HepG2 (cell line): ENCODE data around the gene SRSF12. TPM values are rescaled to one million over a fixed set of nuclear protein-coding genes. Genes with fewer than 3 reads are reported as not detected.

Experiments used
- ATAC-seq: fragments of 200-7000 bp; cut with Tn5 transposase; 3 replicates; pipeline ENCODE4 v1.9.1; 2020; ENCODE audit warnings: mild to moderate bottlenecking, moderate library complexity
- BruUV-seq: library from RNA; stranded (reverse); fragments of 400-500 nt; replicated peaks from 2 replicates; lab custom pipeline; 2021; lab: Mats Ljungman, UMichigan
- CTCF ChIA-PET: fragments of 300-600 bp; formaldehyde crosslinking; extraction: SDS; loops from one replicate; lab custom pipeline; 2021; ENCODE audit warnings: low total read pairs, inconsistent platforms, low intra/inter-chr PET ratio; lab: Yijun Ruan, JAX
- POLR2A ChIA-PET: fragments of 350-600 bp; sonication (Branson Sonifier 250); formaldehyde crosslinking; loops from one replicate; lab custom pipeline; 2020; ENCODE audit warnings: antibody characterized with exemption, inconsistent platforms; lab: Yijun Ruan, JAX
- DNase-seq: peaks from one replicate; pipeline ENCODE4 v3.0.0-alpha.2; 2015; ENCODE audit warnings: low spot score
- FAIRE-seq: peaks from 3 replicates; lab custom pipeline; 2011; peaks lifted over from hg19 to GRCh38; lab: Jason Lieb, UNC
- H2AFZ ChIP-seq: one replicate; pipeline ENCODE4 v1.6.1; 2011; ENCODE audit warnings: low read length, inconsistent platforms
- H3K27ac ChIP-seq: fragments of 300-600 bp; 3 replicates; pipeline ENCODE4 v1.8.0; 2011; ENCODE audit warnings: mixed run types, mild to moderate bottlenecking, mixed read lengths, low read length, inconsistent platforms; ENCODE audit not compliant: insufficient read depth; ENCODE audit errors: extremely low read length
- H3K27me3 ChIP-seq, 2 experiments: fragments of 200-600 bp in 1 of 2; 2 replicates in 1 of 2; 3 replicates in 1 of 2; pipeline versions ENCODE4 v1.6.0 to v1.8.0; 2011; ENCODE audit warnings: low read length in 2 of 2, mild to moderate bottlenecking in 2 of 2, moderate library complexity in 2 of 2, inconsistent platforms in 1 of 2; ENCODE audit not compliant: insufficient read depth in 2 of 2, control insufficient read depth in 1 of 2
- H3K36me3 ChIP-seq, 2 experiments: fragments of 200-600 bp in 1 of 2; replicated peaks in 1 of 2; 2 replicates in 1 of 2; 3 replicates in 1 of 2; pipeline versions ENCODE4 v1.5.1 to v1.8.0; 2011; ENCODE audit warnings: low read length in 2 of 2, inconsistent platforms in 1 of 2; ENCODE audit not compliant: insufficient read depth in 2 of 2, control insufficient read depth in 1 of 2
- H3K4me1 ChIP-seq: 2 replicates; pipeline ENCODE4 v1.5.1; 2012; ENCODE audit warnings: low read length, inconsistent platforms; ENCODE audit not compliant: insufficient read depth
- H3K4me2 ChIP-seq: 2 replicates; pipeline ENCODE4 v1.6.0; 2011; ENCODE audit warnings: low read depth, low read length, inconsistent platforms
- H3K4me3 ChIP-seq, 3 experiments: fragments of 200-600 bp in 1 of 3; sonication (generic), shearing (Covaris generic) in 1 of 3; replicated peaks in 1 of 3; 2 replicates each; pipeline ENCODE4 v1.5.1; 2011 to 2016; ENCODE audit warnings: low read length in 3 of 3, inconsistent platforms in 2 of 3, low read depth in 2 of 3, mild to moderate bottlenecking in 2 of 3, control low read depth in 1 of 3, mixed read lengths in 1 of 3; ENCODE audit not compliant: insufficient read depth in 1 of 3
- H3K79me2 ChIP-seq: one replicate; pipeline ENCODE4 v1.6.1; 2011; ENCODE audit warnings: low read length, inconsistent platforms; ENCODE audit not compliant: insufficient read depth
- H3K9ac ChIP-seq: 2 replicates; pipeline ENCODE4 v1.6.0; 2011; ENCODE audit warnings: mild to moderate bottlenecking, low read depth, low read length, inconsistent platforms; ENCODE audit not compliant: insufficient read depth
- H3K9me3 ChIP-seq: 2 replicates; pipeline ENCODE4 v1.5.1; 2012; ENCODE audit warnings: mild to moderate bottlenecking, low read length
- H4K20me1 ChIP-seq: 2 replicates; pipeline ENCODE4 v1.6.0; 2011; ENCODE audit warnings: inconsistent platforms, mild to moderate bottlenecking, low read length, moderate library complexity; ENCODE audit not compliant: insufficient read depth
- ESRRA ChIP-seq: sonication (generic); formaldehyde crosslinking; IDR thresholded peaks from 2 replicates; pipeline ENCODE4 v1.5.1; 2020; ENCODE audit warnings: mild to moderate bottlenecking, low read depth, missing genetic modification reagents
- MTF2 ChIP-seq: sonication (generic); formaldehyde crosslinking; IDR thresholded peaks from 2 replicates; pipeline ENCODE4 v1.5.0; 2020; ENCODE audit warnings: missing genetic modification reagents, borderline replicate concordance
- NFIC ChIP-seq: IDR thresholded peaks from 2 replicates; pipeline ENCODE4 v1.6.1; 2012; ENCODE audit warnings: mild to moderate bottlenecking, low read length, inconsistent platforms
- RFX1 ChIP-seq: fragments of 450-650 bp; IDR thresholded peaks from 2 replicates; pipeline ENCODE4 v1.6.1; 2017
- RNF219 ChIP-seq: sonication (generic); formaldehyde crosslinking; IDR thresholded peaks from 2 replicates; pipeline ENCODE4 v1.5.0; 2020; ENCODE audit warnings: mild to moderate bottlenecking, missing genetic modification reagents
- TIGD3 ChIP-seq: sonication (generic); formaldehyde crosslinking; IDR thresholded peaks from 2 replicates; pipeline ENCODE4 v1.5.1; 2020; ENCODE audit warnings: mild to moderate bottlenecking, missing genetic modification reagents, borderline replicate concordance
- TOPORS ChIP-seq: sonication (generic); formaldehyde crosslinking; IDR thresholded peaks from 2 replicates; pipeline ENCODE4 v1.8.0; 2023; ENCODE audit warnings: mild to moderate bottlenecking, missing genetic modification reagents
- XRCC5 ChIP-seq: fragments of 200-400 bp; formaldehyde crosslinking; optimal IDR thresholded peaks from 2 replicates; pipeline ENCODE3; 2017; ENCODE audit warnings: mild to moderate bottlenecking, low read length
- ZNF234 ChIP-seq: sonication (generic); formaldehyde crosslinking; conservative IDR thresholded peaks from 2 replicates; pipeline ENCODE4 v1.5.1; 2020; ENCODE audit warnings: mild to moderate bottlenecking, missing genetic modification reagents
- ZSCAN12 ChIP-seq: sonication (generic); formaldehyde crosslinking; IDR thresholded peaks from 2 replicates; pipeline ENCODE4 v1.9.0; 2021; ENCODE audit warnings: mild to moderate bottlenecking, missing genetic modification reagents
- WGBS: methylation state at CpG from one replicate; pipeline ENCODE4 v1.1.6; 2017; ENCODE audit warnings: low lambda C conversion rate; 5-methylcytosine and 5-hydroxymethylcytosine counted together
- in situ Hi-C: cut with HindIII; loops from 2 replicates; pipeline ENCODE4 v1.10.0; 2017; ENCODE audit warnings: low pct_unique_long_range_greater_than_20kb; ENCODE audit not compliant: extremely low pct_ligation_motif_present
- intact Hi-C: fragments of 100-400 bp; cut with micrococcal nuclease; formaldehyde crosslinking; loops from one replicate; pipeline ENCODE4 v1.10.0; 2022; ENCODE audit not compliant: unreplicated experiment
- polyA plus RNA-seq, 8 experiments: library from polyadenylated mRNA; depleted of rRNA in 3 of 8; stranded (reverse) in 7 of 8; unstranded in 1 of 8; fragments of >200 nt; fragmentation: Illumina TruSeq in 4 of 8; extraction: Trizol in 4 of 8; gene quantifications; 2 replicates each; pipeline versions ENCODE4 v1.2.1 to v1.2.3, GENCODE V29; 2011 to 2016; ENCODE audit warnings: low read depth in 4 of 8, missing spikeins in 1 of 8, mixed read lengths in 1 of 8; ENCODE audit not compliant: insufficient read depth in 1 of 8
- total RNA-seq, 5 experiments: library from RNA; depleted of rRNA; stranded (reverse); fragments of >200 nt; fragmentation: Illumina TruSeq; extraction: Trizol; gene quantifications; 2 replicates each; pipeline ENCODE4 v1.2.3, GENCODE V29; 2016; ENCODE audit warnings: low read depth in 1 of 5
- TF ChIP-seq, protein P1 (sequence below): sonication (generic); formaldehyde crosslinking; IDR thresholded peaks from 2 replicates; pipeline ENCODE4 v1.5.1; 2020; ENCODE audit warnings: missing genetic modification reagents, mild to moderate bottlenecking, borderline replicate concordance

Gene SRSF12
- total and polyA plus RNA-seq, 2 of the 13 experiments (the other 11 are each of a cell fraction or from before 2014, with no cell fraction given): 1.7 to 1.9 TPM

DNA sequence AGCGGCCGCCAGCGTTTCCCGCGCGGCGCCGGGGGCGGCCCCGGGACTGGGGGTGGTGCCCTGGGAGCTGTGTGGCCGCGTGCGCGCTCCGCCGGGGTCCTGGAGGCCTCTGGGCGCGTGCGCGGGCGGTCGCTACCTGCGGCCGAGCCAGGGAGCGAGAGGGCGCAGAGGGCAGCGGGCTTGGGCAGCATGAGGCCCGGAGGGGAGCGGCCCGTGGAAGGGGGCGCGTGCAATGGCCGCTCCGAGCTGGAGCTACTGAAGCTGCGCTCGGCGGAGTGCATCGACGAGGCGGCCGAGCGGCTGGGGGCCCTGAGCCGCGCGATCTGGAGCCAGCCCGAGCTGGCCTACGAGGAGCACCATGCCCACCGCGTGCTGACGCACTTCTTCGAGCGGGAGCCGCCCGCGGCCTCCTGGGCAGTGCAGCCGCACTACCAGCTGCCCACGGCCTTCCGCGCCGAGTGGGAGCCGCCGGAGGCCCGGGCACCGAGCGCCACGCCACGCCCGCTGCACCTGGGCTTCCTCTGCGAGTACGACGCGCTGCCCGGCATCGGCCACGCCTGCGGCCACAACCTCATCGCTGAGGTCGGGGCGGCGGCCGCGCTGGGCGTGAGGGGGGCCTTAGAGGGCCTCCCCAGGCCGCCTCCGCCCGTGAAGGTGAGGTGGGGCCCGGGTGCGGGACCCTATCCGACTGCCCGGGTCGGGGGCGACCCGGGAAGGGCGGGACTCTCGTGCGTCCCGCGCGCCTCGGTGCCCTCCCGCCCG, 28.3 kb upstream of the SRSF12 start, which contains the start of gene PM20D2 (continued):
- peak; percentile 83; the same call in 1 of the 2 replicates for TF ChIP-seq ZNF234 (CRISPR knock-in tag)
- TF ChIP-seq TOPORS: peak; percentile 66; the same call in 1 of the 2 replicates

- BruUV-seq: TSS peak; percentile 69
- peaks cover 28% of the 10 kb centered on the region for H3K79me2 ChIP-seq
- in situ Hi-C loops (no loop called here), intact Hi-C loops (loop anchor here (5.0 kb wide), 1 partner anchor 63 kb away; the partner anchor contains the start of gene PNRC1)
- H2AFZ ChIP-seq: peak overlapping the region; percentile 95
- no peak for FAIRE-seq
- CTCF ChIA-PET: no interaction called here
- 10% methylated on average over 15 of the region's 17 CpGs for WGBS
- H3K4me2 ChIP-seq: peak overlapping the region; percentile 77
- H3K9ac ChIP-seq: peak overlapping the region; percentile 88
- H3K27me3 ChIP-seq: no peaks in the 10 kb centered on the region; a peak in 2 of 5 replicates
- POLR2A ChIA-PET: interaction anchor here (0.9 to 2.4 kb wide), 11 partner anchors 8 to 182 kb away, joined by 3 to 15 read pairs (median 5); partner anchors contain the start of genes PNRC1, RNGTT and SRSF12
- no peak for DNase-seq
- peak overlapping the region; percentile 79 for H3K27ac ChIP-seq
- no peaks in the 10 kb centered on the region; a peak in 1 of 5 replicates for H3K36me3 ChIP-seq
- peak; percentile 7 for ATAC-seq
- peak; percentile 57 for TF ChIP-seq XRCC5
- no peak for TF ChIP-seq RFX1
- 0 out of 2 replicates have a peak, but pooled peaks have one; percentile 4 for TF ChIP-seq ESRRA
- TF ChIP-seq TIGD3 (CRISPR knock-in tag): 0 out of 2 replicates have a peak, but pooled peaks have one; percentile 29
- 0 out of 2 replicates have a peak, but pooled peaks have one; percentile 19 for TF ChIP-seq RNF219 (CRISPR knock-in tag)
- TF ChIP-seq, protein P1, sequence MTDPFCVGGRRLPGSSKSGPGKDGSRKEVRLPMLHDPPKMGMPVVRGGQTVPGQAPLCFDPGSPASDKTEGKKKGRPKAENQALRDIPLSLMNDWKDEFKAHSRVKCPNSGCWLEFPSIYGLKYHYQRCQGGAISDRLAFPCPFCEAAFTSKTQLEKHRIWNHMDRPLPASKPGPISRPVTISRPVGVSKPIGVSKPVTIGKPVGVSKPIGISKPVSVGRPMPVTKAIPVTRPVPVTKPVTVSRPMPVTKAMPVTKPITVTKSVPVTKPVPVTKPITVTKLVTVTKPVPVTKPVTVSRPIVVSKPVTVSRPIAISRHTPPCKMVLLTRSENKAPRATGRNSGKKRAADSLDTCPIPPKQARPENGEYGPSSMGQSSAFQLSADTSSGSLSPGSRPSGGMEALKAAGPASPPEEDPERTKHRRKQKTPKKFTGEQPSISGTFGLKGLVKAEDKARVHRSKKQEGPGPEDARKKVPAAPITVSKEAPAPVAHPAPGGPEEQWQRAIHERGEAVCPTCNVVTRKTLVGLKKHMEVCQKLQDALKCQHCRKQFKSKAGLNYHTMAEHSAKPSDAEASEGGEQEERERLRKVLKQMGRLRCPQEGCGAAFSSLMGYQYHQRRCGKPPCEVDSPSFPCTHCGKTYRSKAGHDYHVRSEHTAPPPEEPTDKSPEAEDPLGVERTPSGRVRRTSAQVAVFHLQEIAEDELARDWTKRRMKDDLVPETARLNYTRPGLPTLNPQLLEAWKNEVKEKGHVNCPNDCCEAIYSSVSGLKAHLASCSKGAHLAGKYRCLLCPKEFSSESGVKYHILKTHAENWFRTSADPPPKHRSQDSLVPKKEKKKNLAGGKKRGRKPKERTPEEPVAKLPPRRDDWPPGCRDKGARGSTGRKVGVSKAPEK (CRISPR knock-in tag): 0 out of 2 replicates have a peak, but pooled peaks have one; percentile 11
- TF ChIP-seq NFIC: 0 out of 2 replicates have a peak, but pooled peaks have one; percentile 23
- TF ChIP-seq ZSCAN12 (CRISPR knock-in tag): no peak
- TF ChIP-seq MTF2: 0 out of 2 replicates have a peak, but pooled peaks have one; percentile 1
- H4K20me1 ChIP-seq: no peaks in the 10 kb centered on the region
- H3K4me3 ChIP-seq: peak overlapping the region; percentile 76 to 77 (median 77)
- peaks cover 52% of the 10 kb centered on the region for H3K4me1 ChIP-seq
- no peaks in the 10 kb centered on the region for H3K9me3 ChIP-seq
Observed at GRCh38 chr6:89145091-89145955, 27.5 kb upstream of the SRSF12 start.
